Measurements from ENCODE around the gene KBTBD3.
"Not testable (repeated sequence)": the region's sequence is repeated elsewhere in the genome, so short reads cannot be mapped to it uniquely, and the experiment has no call there.

Gene KBTBD3

DNA sequence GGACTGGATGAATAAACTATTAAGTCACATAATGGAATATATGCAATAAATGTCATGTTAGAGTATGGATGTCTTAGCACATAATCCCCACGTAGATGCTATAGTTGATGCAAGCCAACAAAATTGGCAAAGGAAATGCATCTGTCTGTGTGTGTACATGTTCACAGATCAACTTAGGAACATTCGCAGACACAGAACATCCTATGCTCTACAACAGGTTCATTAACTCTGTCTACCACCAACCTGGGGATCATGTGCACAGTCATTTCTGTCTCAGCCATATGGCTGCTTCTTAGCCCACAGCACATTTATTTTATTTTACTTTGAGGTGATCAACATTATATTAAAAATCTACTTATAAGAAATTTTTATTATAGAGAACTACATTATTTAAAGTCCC lies 60.1 kb downstream of the KBTBD3 start:
- no peak overlapping the region for H3K4me3 ChIP-seq
- peaks cover 12 to 43% (median 34%) of the 10 kb centered on the region in 10 experiments for H3K4me1 ChIP-seq
- no peak overlapping the region for H3K9ac ChIP-seq
- peaks cover 5 to 33% (median 12%) of the 10 kb centered on the region in 11 experiments; a peak in 15 of 22 replicates for H3K36me3 ChIP-seq
- H3K27ac ChIP-seq = no peak overlapping the region
- TF ChIP-seq Cebpa-rat (IDR thresholded peaks at IDR 0.05) = no peak
- H3K4me2 ChIP-seq = peak overlapping the region in 3 of 11 experiments; percentile 0 to 30 (median 15); a peak in 2 of 22 replicates
- H3K9me3 ChIP-seq (replicated peaks in 1 of 11) = no peaks in the 10 kb centered on the region
- no peaks in the 10 kb centered on the region for H3K27me3 ChIP-seq
- peaks cover 0 to 31% (median 6%) of the 10 kb centered on the region in 11 experiments; a peak in 9 of 22 replicates for H4K20me1 ChIP-seq

DNA sequence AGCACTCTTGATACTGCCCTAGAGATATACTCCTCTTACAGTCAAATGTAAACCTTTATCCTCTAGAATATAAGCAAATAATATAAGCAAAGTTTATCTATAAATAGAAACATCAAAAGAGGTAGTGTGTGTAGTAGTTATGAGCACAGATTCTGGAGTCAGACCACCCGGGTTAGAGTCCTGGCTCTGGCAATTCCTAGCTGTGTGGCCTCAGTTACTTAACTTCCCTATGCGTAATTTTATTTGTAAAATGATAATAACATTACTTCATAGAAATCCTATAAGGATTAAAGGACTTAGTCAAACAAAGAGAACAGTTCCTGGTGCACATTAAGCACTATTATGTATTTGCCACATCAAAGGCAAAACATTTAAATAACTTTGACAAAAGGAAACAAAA lies 62.1 kb downstream of the KBTBD3 start:
- H3K27me3 ChIP-seq = no peaks in the 10 kb centered on the region
- H3K4me2 ChIP-seq = no peak overlapping the region
- H3K4me3 ChIP-seq = no peak overlapping the region
- H3K27ac ChIP-seq = no peak overlapping the region
- TF ChIP-seq Cebpa-rat (IDR thresholded peaks at IDR 0.05) = no peak
- peaks cover 0 to 4% (median 0%) of the 10 kb centered on the region in 11 experiments; a peak in 2 of 22 replicates for H3K9me3 ChIP-seq (replicated peaks in 1 of 11)
- peaks cover 20 to 53% (median 28%) of the 10 kb centered on the region in 11 experiments for H3K36me3 ChIP-seq
- peaks cover 0 to 29% (median 19%) of the 10 kb centered on the region in 10 experiments; a peak in 14 of 20 replicates for H3K4me1 ChIP-seq
- no peak overlapping the region for H3K9ac ChIP-seq
- H4K20me1 ChIP-seq = peaks cover 0 to 39% (median 10%) of the 10 kb centered on the region in 11 experiments; a peak in 10 of 22 replicates

DNA sequence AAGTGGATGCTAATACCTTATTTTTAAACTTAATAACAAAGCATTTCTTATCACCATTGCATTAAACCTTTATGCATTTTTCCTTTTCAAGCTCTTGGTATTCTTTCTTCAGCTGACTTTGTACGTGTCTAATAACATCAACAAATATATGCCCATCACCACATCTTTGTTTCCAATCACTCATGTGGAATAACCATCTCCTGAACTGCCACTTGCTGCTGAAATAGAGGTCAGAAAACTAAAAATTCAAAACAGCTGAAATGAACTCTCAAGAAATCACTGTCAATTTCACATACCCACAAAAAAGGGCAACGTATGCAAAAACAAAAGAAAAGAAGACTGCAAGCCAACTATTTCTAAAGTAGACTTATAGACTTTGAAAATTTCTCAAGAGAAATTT lies 62.5 kb downstream of the KBTBD3 start:
- Histone ChIP-seq H3K4me3 (no peak overlapping the region), H4K20me1 (peaks cover 0 to 39% (median 10%) of the 10 kb centered on the region in 11 experiments; a peak in 10 of 22 replicates), H3K4me1 (peaks cover 0 to 25% (median 15%) of the 10 kb centered on the region in 10 experiments; a peak in 13 of 20 replicates), H3K36me3 (peaks cover 22 to 57% (median 32%) of the 10 kb centered on the region in 11 experiments), H3K27ac (no peak overlapping the region), H3K27me3 (no peaks in the 10 kb centered on the region), H3K4me2 (no peak overlapping the region), H3K9ac (no peak overlapping the region), H3K9me3 (replicated peaks in 1 of 11) (peaks cover 0 to 4% (median 3%) of the 10 kb centered on the region in 11 experiments; a peak in 4 of 22 replicates)
- TF ChIP-seq Cebpa-rat (IDR thresholded peaks at IDR 0.05) = no peak

DNA sequence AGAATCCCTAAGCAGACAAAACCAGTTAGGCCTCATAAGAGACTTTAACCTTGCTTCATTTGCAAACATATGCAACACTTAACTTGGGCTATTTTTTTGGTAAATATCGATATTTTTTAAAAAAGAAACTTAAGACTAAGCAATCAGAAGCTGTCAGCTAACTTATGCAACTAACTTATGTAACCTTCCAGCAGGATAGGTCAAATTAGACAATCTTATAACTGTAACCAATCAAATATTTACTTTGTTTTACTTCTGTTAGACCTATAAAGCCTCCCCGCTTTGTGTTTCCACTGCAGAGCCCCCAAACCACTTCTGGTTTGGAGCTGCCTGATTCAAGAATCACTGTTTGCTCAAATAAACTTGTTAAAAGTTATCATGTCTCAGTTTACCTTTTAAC lies 63.1 kb downstream of the KBTBD3 start:
- Histone ChIP-seq H3K4me2 (no peak overlapping the region), H4K20me1 (peaks cover 0 to 39% (median 10%) of the 10 kb centered on the region in 11 experiments; a peak in 10 of 22 replicates), H3K27me3 (no peaks in the 10 kb centered on the region), H3K4me3 (no peak overlapping the region), H3K4me1 (peaks cover 0 to 19% (median 11%) of the 10 kb centered on the region in 10 experiments; a peak in 10 of 20 replicates), H3K9me3 (replicated peaks in 1 of 11) (peaks cover 0 to 10% (median 4%) of the 10 kb centered on the region in 11 experiments; a peak in 4 of 22 replicates), H3K9ac (no peak overlapping the region), H3K27ac (no peak overlapping the region), H3K36me3 (peaks cover 25 to 57% (median 37%) of the 10 kb centered on the region in 11 experiments)
- TF ChIP-seq Cebpa-rat (IDR thresholded peaks at IDR 0.05) = no peak

DNA sequence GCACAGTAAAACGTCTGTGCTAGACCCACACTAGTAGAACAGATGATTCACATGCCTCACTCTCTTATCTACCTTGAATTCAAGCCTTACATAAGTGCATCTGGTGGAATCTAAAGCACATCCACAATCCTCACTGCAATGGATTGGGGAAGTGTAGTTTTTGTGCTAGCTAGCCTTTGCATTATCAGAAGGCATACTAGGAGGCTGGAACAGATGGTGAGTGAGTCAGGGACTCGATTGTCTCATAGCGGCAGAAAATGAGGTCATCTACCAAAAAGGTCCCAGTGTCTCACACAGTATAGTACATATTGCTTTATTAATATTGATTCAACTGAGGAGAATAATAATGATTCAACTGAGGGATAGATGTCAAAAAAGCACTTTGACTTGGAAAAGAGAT lies 64.4 kb downstream of the KBTBD3 start:
- Histone ChIP-seq H3K9ac (no peak overlapping the region), H3K4me1 (peaks cover 0 to 16% (median 10%) of the 10 kb centered on the region in 10 experiments; a peak in 10 of 20 replicates), H3K4me2 (no peak overlapping the region), H3K36me3 (peaks cover 38 to 65% (median 50%) of the 10 kb centered on the region in 11 experiments), H4K20me1 (peaks cover 0 to 39% (median 10%) of the 10 kb centered on the region in 11 experiments; a peak in 11 of 22 replicates), H3K27me3 (no peaks in the 10 kb centered on the region), H3K27ac (no peak overlapping the region), H3K4me3 (no peak overlapping the region), H3K9me3 (replicated peaks in 1 of 11) (peaks cover 0 to 22% (median 12%) of the 10 kb centered on the region in 11 experiments; a peak in 16 of 22 replicates)
- TF ChIP-seq Cebpa-rat (IDR thresholded peaks at IDR 0.05) = no peak

DNA sequence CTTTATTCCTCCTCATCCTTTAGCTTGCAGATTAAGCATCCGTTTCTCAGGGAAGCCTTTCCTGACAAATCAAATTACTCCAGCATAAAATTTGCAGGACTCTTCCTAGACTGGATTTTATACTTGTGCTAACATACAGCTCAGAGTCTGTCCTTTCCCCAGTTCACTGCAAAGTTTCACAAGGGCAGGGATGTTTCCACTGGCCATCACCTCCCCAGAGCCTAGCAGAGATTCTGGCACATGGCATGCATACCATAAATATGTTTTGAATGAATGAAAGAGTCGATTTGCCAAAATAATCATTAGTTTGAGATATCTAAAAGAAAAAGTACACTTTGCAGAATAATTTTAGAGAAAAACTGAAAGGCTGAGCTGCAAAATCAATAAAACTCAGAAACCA lies 65.7 kb downstream of the KBTBD3 start:
- peaks cover 12 to 34% (median 23%) of the 10 kb centered on the region in 11 experiments; a peak in 21 of 22 replicates for H3K9me3 ChIP-seq (replicated peaks in 1 of 11)
- peaks cover 0 to 39% (median 10%) of the 10 kb centered on the region in 11 experiments; a peak in 11 of 22 replicates for H4K20me1 ChIP-seq
- H3K4me3 ChIP-seq = no peak overlapping the region
- H3K27me3 ChIP-seq = no peaks in the 10 kb centered on the region
- no peak overlapping the region for H3K27ac ChIP-seq
- H3K9ac ChIP-seq = no peak overlapping the region
- H3K36me3 ChIP-seq = peaks cover 50 to 75% (median 62%) of the 10 kb centered on the region in 11 experiments
- TF ChIP-seq Cebpa-rat (IDR thresholded peaks at IDR 0.05) = no peak
- no peak overlapping the region for H3K4me2 ChIP-seq
- peaks cover 0 to 10% (median 3%) of the 10 kb centered on the region in 10 experiments; a peak in 8 of 20 replicates for H3K4me1 ChIP-seq

DNA sequence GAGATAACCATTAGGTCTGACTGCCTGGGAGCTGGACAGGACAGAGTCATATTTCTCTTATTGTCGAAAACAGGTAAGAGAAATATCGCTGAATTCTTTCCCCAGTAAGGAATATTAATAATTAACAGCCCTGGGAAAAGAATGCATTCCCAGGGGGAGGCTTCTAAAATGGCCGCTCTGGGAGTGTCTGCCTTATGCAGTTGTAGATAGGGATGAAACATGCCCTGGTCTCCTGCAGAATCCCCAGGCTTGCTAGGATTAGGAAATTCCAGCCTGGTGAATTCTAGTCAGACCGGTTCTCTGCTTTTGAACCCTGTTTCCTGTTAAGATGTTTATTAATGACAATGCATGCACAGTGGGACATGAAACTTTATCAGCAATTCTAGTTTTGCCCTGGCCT lies 74.1 kb downstream of the KBTBD3 start:
- Histone ChIP-seq H3K36me3 (peaks cover 41 to 81% (median 54%) of the 10 kb centered on the region in 11 experiments), H3K9me3 (replicated peaks in 1 of 11) (peaks cover 38 to 52% (median 45%) of the 10 kb centered on the region in 11 experiments), H4K20me1 (peaks cover 0 to 11% (median 0%) of the 10 kb centered on the region in 11 experiments; a peak in 5 of 22 replicates)
- not testable (repeated sequence) for H3K4me1 ChIP-seq, H3K4me2 ChIP-seq, H3K4me3 ChIP-seq, H3K27me3 ChIP-seq, H3K27ac ChIP-seq, H3K9ac ChIP-seq

DNA sequence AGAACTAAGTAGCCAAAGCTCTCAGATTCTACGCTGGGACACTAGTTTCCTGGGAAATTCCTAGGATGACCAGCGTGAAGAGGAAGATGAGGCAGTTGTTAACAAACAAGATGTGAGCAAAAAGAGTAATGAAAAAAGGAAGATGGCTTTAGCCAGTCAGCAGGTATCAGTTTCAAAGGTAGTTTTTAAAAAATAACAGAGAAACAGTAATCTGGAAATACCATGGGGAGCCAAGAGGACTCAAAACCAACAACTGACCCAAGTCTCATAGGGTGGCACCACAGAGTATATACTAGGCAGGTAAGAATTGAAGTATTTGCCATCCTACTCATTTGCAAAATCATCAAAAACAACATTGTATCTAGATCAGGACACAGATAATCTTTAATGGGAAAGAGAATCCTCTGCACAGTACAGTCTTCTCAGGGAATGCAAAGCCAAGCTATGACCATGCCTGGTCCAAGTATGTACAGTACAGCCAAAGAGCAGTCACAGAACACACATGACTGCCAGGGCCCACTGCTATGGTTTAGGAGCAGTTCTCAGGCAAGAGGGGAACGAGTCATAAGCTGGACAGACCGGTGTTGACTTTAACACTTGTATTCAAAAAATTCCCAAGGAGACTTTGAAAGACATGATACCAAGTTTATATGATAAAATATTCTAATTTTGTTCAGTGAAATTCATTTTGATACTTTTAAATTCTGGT lies 75.7 kb downstream of the KBTBD3 start:
- H3K36me3 ChIP-seq = peaks cover 28 to 70% (median 41%) of the 10 kb centered on the region in 11 experiments
- no peak overlapping the region for H3K9ac ChIP-seq
- no peak overlapping the region for H3K4me2 ChIP-seq
- no peaks in the 10 kb centered on the region; a peak in 3 of 22 replicates for H4K20me1 ChIP-seq
- H3K4me1 ChIP-seq = peaks cover 0 to 8% (median 0%) of the 10 kb centered on the region in 10 experiments; a peak in 2 of 20 replicates
- no peak overlapping the region for H3K4me3 ChIP-seq
- peaks cover 23 to 36% (median 30%) of the 10 kb centered on the region in 11 experiments for H3K9me3 ChIP-seq (replicated peaks in 1 of 11)
- no peaks in the 10 kb centered on the region for H3K27me3 ChIP-seq
- H3K27ac ChIP-seq = no peak overlapping the region
- no peak for TF ChIP-seq Cebpa-rat (IDR thresholded peaks at IDR 0.05)
